ENCODE results near the gene ATP5PO.

- no peak for TF ChIP-seq ZNF384 (IDR thresholded peaks at IDR 0.05)
- no peak for TF ChIP-seq ELF4 (IDR thresholded peaks at IDR 0.05)
- no peak for TF ChIP-seq SUZ12 (IDR thresholded peaks at IDR 0.05)
- TF ChIP-seq TARDBP (IDR thresholded peaks at IDR 0.05), result no peak
- no peak for TF ChIP-seq FOXA1 (IDR thresholded peaks at IDR 0.05)
- TF ChIP-seq SP1 (IDR thresholded peaks at IDR 0.05), result no peak
- no peak for TF ChIP-seq FOXK2 (IDR thresholded peaks at IDR 0.05)
- TF ChIP-seq PKNOX1 (IDR thresholded peaks at IDR 0.05), result no peak
- no peak for TF ChIP-seq HDGF (IDR thresholded peaks at IDR 0.05; ENCODE audit: borderline replicate concordance)
Observed at GRCh38 chr21:33939226-33939625, 23.6 kb upstream of the ATP5PO start.

Data from HEK293T (cell line).